OCI-LY7 (cell line): ENCODE results near the gene TMPRSS4.

Source experiments
- EZH2phosphoT487 ChIP-seq: fragments of 200-600 bp; sonication (generic); IDR thresholded peaks from 2 replicates; pipeline ENCODE4 v1.6.1; 2018; ENCODE audit warnings: low read depth, borderline replicate concordance, mild to moderate bottlenecking, mixed run types, antibody characterized with exemption, low read length, moderate library complexity, mixed read lengths
- TF ChIP-seq, protein P1 (sequence below): fragments of 200-600 bp; sonication (generic); conservative IDR thresholded peaks from 2 replicates; pipeline ENCODE4 v1.5.1; 2014; ENCODE audit warnings: mild to moderate bottlenecking, antibody characterized with exemption, low read length, moderate library complexity, mixed read lengths

DNA sequence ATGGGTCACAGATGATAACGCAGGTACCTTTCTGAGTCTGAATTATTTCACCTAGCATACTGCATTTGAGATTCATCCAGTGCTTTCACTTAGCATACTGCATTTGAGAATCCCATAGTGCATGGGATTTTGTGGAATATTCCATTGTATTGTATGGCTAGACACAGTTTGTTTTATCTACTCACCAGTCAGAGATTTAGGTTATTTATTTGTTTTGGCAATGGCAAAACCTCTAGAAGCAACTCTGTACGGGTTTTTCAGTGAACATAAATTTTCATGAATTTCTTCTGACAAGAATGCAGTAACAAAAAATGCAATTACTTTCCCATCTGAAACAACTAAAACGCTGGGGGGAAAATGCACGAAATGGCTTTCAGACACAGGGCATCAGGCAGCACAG is 51.4 kb downstream of the TMPRSS4 start:
- TF ChIP-seq, protein P1, sequence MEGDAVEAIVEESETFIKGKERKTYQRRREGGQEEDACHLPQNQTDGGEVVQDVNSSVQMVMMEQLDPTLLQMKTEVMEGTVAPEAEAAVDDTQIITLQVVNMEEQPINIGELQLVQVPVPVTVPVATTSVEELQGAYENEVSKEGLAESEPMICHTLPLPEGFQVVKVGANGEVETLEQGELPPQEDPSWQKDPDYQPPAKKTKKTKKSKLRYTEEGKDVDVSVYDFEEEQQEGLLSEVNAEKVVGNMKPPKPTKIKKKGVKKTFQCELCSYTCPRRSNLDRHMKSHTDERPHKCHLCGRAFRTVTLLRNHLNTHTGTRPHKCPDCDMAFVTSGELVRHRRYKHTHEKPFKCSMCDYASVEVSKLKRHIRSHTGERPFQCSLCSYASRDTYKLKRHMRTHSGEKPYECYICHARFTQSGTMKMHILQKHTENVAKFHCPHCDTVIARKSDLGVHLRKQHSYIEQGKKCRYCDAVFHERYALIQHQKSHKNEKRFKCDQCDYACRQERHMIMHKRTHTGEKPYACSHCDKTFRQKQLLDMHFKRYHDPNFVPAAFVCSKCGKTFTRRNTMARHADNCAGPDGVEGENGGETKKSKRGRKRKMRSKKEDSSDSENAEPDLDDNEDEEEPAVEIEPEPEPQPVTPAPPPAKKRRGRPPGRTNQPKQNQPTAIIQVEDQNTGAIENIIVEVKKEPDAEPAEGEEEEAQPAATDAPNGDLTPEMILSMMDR, result no peak
- no peak for TF ChIP-seq EZH2phosphoT487
